ENCODE results near the gene ATP11A.

DNA sequence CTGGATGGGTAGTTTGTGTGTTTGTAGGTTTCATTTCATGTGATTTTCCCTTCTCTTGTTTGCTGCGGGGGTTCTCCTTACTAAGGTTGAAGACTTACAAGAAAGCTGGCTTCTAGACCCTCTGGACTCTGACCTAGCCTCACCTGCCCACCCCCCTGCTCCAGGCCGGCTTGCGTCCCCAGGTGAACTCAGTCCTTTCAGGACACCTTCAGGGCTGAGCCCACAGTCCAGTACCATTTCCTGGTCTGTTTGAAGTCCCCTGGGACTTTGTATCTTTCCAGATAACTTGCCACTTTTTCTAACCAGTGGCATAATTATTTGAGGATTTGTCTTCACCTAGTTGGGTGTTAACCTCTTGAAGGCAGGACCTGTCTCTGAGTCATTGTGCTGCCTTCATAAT, 227.9 kb downstream of the ATP11A start:
- TF ChIP-seq, protein P1, sequence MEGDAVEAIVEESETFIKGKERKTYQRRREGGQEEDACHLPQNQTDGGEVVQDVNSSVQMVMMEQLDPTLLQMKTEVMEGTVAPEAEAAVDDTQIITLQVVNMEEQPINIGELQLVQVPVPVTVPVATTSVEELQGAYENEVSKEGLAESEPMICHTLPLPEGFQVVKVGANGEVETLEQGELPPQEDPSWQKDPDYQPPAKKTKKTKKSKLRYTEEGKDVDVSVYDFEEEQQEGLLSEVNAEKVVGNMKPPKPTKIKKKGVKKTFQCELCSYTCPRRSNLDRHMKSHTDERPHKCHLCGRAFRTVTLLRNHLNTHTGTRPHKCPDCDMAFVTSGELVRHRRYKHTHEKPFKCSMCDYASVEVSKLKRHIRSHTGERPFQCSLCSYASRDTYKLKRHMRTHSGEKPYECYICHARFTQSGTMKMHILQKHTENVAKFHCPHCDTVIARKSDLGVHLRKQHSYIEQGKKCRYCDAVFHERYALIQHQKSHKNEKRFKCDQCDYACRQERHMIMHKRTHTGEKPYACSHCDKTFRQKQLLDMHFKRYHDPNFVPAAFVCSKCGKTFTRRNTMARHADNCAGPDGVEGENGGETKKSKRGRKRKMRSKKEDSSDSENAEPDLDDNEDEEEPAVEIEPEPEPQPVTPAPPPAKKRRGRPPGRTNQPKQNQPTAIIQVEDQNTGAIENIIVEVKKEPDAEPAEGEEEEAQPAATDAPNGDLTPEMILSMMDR (IDR thresholded peaks at IDR 0.05 in 2 of 3, conservative IDR thresholded peaks at IDR 0.05 in 1 of 3; ENCODE audit: control insufficient read depth in 2 of 3, extremely low read depth in 1 of 3, insufficient read depth in 1 of 3, low read depth in 3 of 3, low read length in 3 of 3): no peak
- TF ChIP-seq, protein P2, sequence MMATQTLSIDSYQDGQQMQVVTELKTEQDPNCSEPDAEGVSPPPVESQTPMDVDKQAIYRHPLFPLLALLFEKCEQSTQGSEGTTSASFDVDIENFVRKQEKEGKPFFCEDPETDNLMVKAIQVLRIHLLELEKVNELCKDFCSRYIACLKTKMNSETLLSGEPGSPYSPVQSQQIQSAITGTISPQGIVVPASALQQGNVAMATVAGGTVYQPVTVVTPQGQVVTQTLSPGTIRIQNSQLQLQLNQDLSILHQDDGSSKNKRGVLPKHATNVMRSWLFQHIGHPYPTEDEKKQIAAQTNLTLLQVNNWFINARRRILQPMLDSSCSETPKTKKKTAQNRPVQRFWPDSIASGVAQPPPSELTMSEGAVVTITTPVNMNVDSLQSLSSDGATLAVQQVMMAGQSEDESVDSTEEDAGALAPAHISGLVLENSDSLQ (IDR thresholded peaks at IDR 0.05): no peak
- TF ChIP-seq FOS (IDR thresholded peaks at IDR 0.05; ENCODE audit: borderline replicate concordance, extremely low read depth, insufficient read length) (no peak), POLR2A (IDR thresholded peaks at IDR 0.05; ENCODE audit: low read depth, low read length) (no peak), CREM (IDR thresholded peaks at IDR 0.05; ENCODE audit: low read depth) (no peak), MXI1 (IDR thresholded peaks at IDR 0.05; ENCODE audit: low read depth, low read length) (no peak)
- TF ChIP-seq, protein P3, sequence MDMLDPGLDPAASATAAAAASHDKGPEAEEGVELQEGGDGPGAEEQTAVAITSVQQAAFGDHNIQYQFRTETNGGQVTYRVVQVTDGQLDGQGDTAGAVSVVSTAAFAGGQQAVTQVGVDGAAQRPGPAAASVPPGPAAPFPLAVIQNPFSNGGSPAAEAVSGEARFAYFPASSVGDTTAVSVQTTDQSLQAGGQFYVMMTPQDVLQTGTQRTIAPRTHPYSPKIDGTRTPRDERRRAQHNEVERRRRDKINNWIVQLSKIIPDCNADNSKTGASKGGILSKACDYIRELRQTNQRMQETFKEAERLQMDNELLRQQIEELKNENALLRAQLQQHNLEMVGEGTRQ (IDR thresholded peaks at IDR 0.05; ENCODE audit: borderline replicate concordance, low read depth, low read length): no peak

Data from GM12878 (cell line).